Aorta (tissue), 5 donors: ENCODE results near the gene ANKRD23. TPM values are rescaled to one million over a fixed set of nuclear protein-coding genes. Genes with fewer than 3 reads are reported as not detected.

ENCODE experiments used
- ATAC-seq: fragments of 200-7000 bp; cut with Tn5 transposase; one replicate; pipeline ENCODE4 v1.9.1; 2022; ENCODE audit warnings: moderate library complexity; ENCODE audit not compliant: low FRiP score
- DNase-seq, 2 donors: peaks; one replicate each; pipeline ENCODE4 v3.0.0-alpha.2; 2020
- H3K27ac ChIP-seq, 2 donors: one replicate each; pipeline ENCODE4 v1.5.1; 2013; ENCODE audit warnings: low read length in 2 of 2, mild to moderate bottlenecking in 2 of 2, moderate library complexity in 2 of 2, control low read depth in 1 of 2, inconsistent platforms in 1 of 2, low read depth in 1 of 2
- H3K27me3 ChIP-seq, 2 donors: one replicate each; pipeline ENCODE4 v1.6.1; 2013; ENCODE audit warnings: control low read depth in 1 of 2, low read length in 1 of 2, mild to moderate bottlenecking in 1 of 2, moderate library complexity in 1 of 2; ENCODE audit not compliant: insufficient read depth in 2 of 2, control insufficient read depth in 1 of 2
- H3K36me3 ChIP-seq, 2 donors: one replicate each; pipeline ENCODE4 v1.6.1; 2013; ENCODE audit warnings: control low read depth in 1 of 2, low read length in 1 of 2, mild to moderate bottlenecking in 1 of 2; ENCODE audit not compliant: insufficient read depth in 2 of 2, control insufficient read depth in 1 of 2
- H3K4me1 ChIP-seq, 2 donors: one replicate each; pipeline ENCODE4 v1.6.1; 2013; ENCODE audit warnings: low read length in 2 of 2, control low read depth in 1 of 2, mild to moderate bottlenecking in 1 of 2, moderate library complexity in 1 of 2; ENCODE audit not compliant: insufficient read depth in 2 of 2, control insufficient read depth in 1 of 2
- H3K4me3 ChIP-seq, 2 donors: one replicate each; pipeline ENCODE4 v1.5.1; 2013; ENCODE audit warnings: low read length in 2 of 2, control low read depth in 1 of 2, mild to moderate bottlenecking in 1 of 2
- H3K9me3 ChIP-seq: one replicate; pipeline ENCODE4 v1.6.1; 2013; ENCODE audit warnings: mild to moderate bottlenecking, low read length; ENCODE audit not compliant: control insufficient read depth
- WGBS, 2 donors: extraction: QIAGEN DNeasy Blood & Tissue Kit; methylation state at CpG; one replicate each; pipeline ENCODE4 v1.1.7; 2013; 5-methylcytosine and 5-hydroxymethylcytosine counted together
- intact Hi-C, 2 donors: fragments of 100-400 bp; cut with DNase I; formaldehyde crosslinking; loops; one replicate each; pipeline versions ENCODE4 v1.14.2 to v1.15.0; 2022
- polyA plus RNA-seq, 2 donors: library from polyadenylated mRNA; stranded (reverse); fragments of 200-250 nt; gene quantifications; one replicate each; pipeline ENCODE4 v1.2.3, GENCODE V29; 2013
- total RNA-seq, 2 donors: library from RNA; stranded (reverse); fragmentation: NEBNext Ultra II Directional; extraction: Animal tissue kit (Norgen Biotek cat#: 25700); gene quantifications; one replicate each; pipeline ENCODE4 v1.2.1, GENCODE V29; 2021
- donor health status: healthy with polysubstance abuse.
- donor health status: Bipolar disorder and iron deficiency.
- donor health status: DM: no; HTN: no; CAD: no.
- donor health status: DM: no; HTN: no; CAD: no.
- donor health status: DM: yes; HTN: yes; CAD: no.

The ANKRD23 gene
- total and polyA plus RNA-seq, 4 donors = 4.6 to 5.4 (median 5.3) TPM; not detected in 1

GRCh38 chr2:96816836-96817702 is 26.8 kb downstream of the ANKRD23 start:
- ATAC-seq (peak; percentile 17), DNase-seq (peak in 1 of 2 donors; percentile 77)
- no peaks in the 10 kb centered on the region for H3K4me1 ChIP-seq
- 1 to 2% methylated on average over 66 to 89 of the region's 89 CpGs for WGBS, 2 donors
- H3K36me3 ChIP-seq = no peaks in the 10 kb centered on the region
- H3K27ac ChIP-seq = no peak overlapping the region
- H3K4me3 ChIP-seq = peak overlapping the region; percentile 66 to 94
- intact Hi-C loops = loop anchor here in 1 of 2 donors (5.0 kb wide), 1 partner anchor 40 kb away; the partner anchor contains the start of gene ANKRD39
- no peaks in the 10 kb centered on the region for H3K27me3 ChIP-seq
- no peaks in the 10 kb centered on the region for H3K9me3 ChIP-seq

- peak within 1 kb of the TSS; percentile 66 to 94 for H3K4me3 ChIP-seq
- DNase-seq (peak; percentile 98 to 99), ATAC-seq (peak; percentile 97)
- H3K27ac ChIP-seq = peak within 1 kb of the TSS in 1 of 2 donors; percentile 80
- WGBS, 2 donors = 1% methylated on average over 66 to 103 of the region's 103 CpGs
- H3K36me3 ChIP-seq = no peaks in the 10 kb centered on the region
- no peaks in the 10 kb centered on the region for H3K9me3 ChIP-seq
- intact Hi-C loops = loop anchor here in 1 of 2 donors (5.0 kb wide), 1 partner anchor 41 kb away; the partner anchor contains the start of gene ANKRD39
- no peaks in the 10 kb centered on the region for H3K27me3 ChIP-seq
- H3K4me1 ChIP-seq = no peaks in the 10 kb centered on the region
Measured at GRCh38 chr2:96816127-96816835, 27.5 kb downstream of the ANKRD23 start, which contains the start of gene CNNM3. Gene CNNM3 (plus strand): TSS chr2:96816268. CDS start chr2:96816278, 10 bp downstream.

DNA sequence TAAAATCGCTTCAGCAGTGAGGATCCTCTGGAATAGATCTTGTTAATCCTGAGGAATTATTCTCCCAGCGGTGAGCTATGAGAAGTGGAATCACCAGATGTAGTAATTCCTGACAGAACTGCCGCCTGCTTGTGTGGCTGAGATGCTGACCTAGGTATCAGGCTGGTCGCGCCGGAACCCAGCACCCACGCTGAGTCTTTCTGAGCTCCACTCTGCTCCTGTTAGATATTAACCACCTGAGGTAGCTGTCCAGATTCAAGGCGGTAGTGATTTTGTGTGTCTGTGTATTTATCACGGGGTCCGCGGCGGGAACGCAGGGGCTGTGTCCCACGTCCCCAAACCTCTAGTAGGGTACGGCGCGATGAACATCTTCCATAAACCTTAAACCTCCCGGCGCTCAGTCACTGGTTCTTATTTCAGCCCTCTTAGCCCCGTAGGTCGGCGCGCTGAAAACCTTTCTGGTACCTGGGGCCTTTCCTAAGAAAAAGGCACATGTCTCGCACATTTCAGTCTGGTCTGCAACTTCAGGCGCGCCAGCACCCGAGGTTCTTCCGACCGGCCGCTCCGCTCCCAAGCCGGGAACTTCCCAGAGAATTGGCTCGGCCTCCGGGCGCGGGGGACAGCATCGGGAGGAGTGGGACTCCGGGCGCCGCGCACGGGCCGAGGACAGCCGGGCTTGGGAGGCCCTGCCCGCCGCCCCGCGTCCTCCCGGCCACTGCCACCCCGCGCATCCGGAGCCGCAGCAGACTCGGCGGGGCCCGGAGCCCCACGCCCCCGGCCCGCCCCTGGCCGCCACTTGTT is 28.3 kb downstream of the ANKRD23 start:
- intact Hi-C loops = loop anchor here in 1 of 2 donors (5.0 kb wide), 1 partner anchor 42 kb away; the partner anchor contains the start of gene ANKRD39
- WGBS, 2 donors = 2% methylated on average over 40 to 60 of the region's 60 CpGs

DNA sequence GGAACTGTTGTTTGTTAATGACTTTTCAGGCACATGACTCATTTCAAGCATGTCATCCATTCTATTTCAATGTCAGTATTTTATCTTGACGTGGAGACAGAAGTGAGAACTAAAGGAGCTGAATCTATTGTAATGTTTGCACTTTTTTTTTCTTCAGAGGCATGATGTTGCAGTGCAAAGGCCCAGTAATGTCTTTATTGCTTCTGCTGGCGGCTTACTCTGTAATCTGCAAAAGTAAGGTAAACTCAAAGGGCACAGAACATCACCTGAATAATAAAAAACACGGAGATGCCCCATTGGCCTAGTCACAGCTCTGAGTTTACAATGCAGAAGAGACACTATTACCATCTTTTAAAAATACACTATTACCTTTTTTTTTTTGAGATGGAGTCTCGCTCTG is 30.2 kb downstream of the ANKRD23 start:
- Histone ChIP-seq H3K4me3 (no peak overlapping the region), H3K4me1 (no peaks in the 10 kb centered on the region), H3K27ac (no peak overlapping the region), H3K36me3 (peaks cover 0 to 1% of the 10 kb centered on the region in 2 donors), H3K9me3 (no peaks in the 10 kb centered on the region), H3K27me3 (no peaks in the 10 kb centered on the region)
- intact Hi-C loops = no loop called here
- WGBS, 2 donors = 90 to 94% methylated on average over 4 of the region's 4 CpGs
- ATAC-seq (no peak), DNase-seq (no peak)

More for the DNA sequence above, 28.3 kb downstream of the ANKRD23 start:
- Histone ChIP-seq H3K36me3 (no peaks in the 10 kb centered on the region), H3K4me1 (no peaks in the 10 kb centered on the region), H3K27me3 (no peaks in the 10 kb centered on the region), H3K9me3 (no peaks in the 10 kb centered on the region), H3K27ac (peak overlapping the region in 1 of 2 donors; percentile 11), H3K4me3 (peak overlapping the region; percentile 66 to 94)
- ATAC-seq (peak; percentile 0), DNase-seq (no peak)

DNA sequence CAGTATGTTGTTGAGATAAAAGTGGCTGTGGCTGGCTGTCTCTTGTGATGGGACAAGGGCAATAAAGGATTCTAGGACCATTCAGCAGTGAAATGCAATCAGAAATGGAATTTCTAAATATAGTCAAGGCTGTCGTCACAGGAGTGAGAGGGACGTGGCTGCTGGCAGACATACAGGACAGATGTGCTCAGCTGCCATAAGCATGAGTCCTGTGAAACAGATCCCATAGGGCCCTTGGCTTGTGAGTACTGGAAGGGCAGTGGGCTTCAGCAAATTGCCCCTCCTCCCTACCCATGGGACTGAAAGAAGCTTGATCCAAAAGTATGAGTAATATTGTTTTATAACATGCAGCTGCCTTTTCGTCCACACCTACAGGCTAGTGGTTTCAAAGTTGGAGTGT is 31.9 kb downstream of the ANKRD23 start:
- WGBS, 2 donors = 3% methylated on average over 3 of the region's 3 CpGs
- DNase-seq (no peak), ATAC-seq (no peak)

DNA sequence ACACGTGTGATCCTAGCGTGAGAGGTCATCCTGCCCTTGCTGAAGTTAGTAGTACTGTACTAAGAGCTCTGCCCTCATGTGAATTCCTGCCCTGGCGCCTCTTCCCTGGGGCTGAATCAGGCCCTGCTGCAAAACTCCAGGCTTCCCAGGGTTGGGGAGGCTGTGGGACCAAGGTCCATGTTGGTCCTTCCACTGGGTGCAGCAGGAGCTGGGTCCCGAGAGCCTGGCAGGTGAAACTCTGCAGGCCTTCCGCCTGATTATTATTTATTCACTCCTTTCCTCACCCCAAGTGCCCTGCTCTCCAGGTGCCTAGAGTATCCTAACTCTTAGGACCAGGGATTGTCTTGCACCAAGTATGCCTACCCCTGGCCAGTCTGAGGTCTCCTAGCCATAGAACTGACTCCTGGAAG is 33.0 kb downstream of the ANKRD23 start:
- DNase-seq = no peak
- Histone ChIP-seq H3K27me3 (no peaks in the 10 kb centered on the region), H3K4me1 (no peaks in the 10 kb centered on the region), H3K36me3 (peaks cover 0 to 4% of the 10 kb centered on the region in 2 donors), H3K27ac (no peak overlapping the region), H3K9me3 (no peaks in the 10 kb centered on the region), H3K4me3 (no peak overlapping the region)
- ATAC-seq = no peak
- WGBS, 2 donors = 91% methylated on average over 5 of the region's 5 CpGs
- intact Hi-C loops = no loop called here

More for the DNA sequence above, 31.9 kb downstream of the ANKRD23 start:
- Histone ChIP-seq H3K27ac (no peak overlapping the region), H3K27me3 (no peaks in the 10 kb centered on the region), H3K36me3 (peaks cover 0 to 4% of the 10 kb centered on the region in 2 donors), H3K9me3 (no peaks in the 10 kb centered on the region), H3K4me3 (no peak overlapping the region), H3K4me1 (no peaks in the 10 kb centered on the region)
- intact Hi-C loops = no loop called here

GRCh38 chr2:96809951-96810782 is 33.7 kb downstream of the ANKRD23 start:
- intact Hi-C loops = no loop called here
- Histone ChIP-seq H3K27me3 (no peaks in the 10 kb centered on the region), H3K4me3 (no peak overlapping the region), H3K27ac (no peak overlapping the region), H3K4me1 (no peaks in the 10 kb centered on the region), H3K9me3 (no peaks in the 10 kb centered on the region), H3K36me3 (peaks cover 0 to 4% of the 10 kb centered on the region in 2 donors)
- no peak for DNase-seq
- no peak for ATAC-seq
- 85 to 89% methylated on average over 12 of the region's 12 CpGs for WGBS, 2 donors
